IMR-90 (cell line): ENCODE results near the gene BTG4. TPM values are rescaled to one million over a fixed set of nuclear protein-coding genes. Genes with fewer than 3 reads are reported as not detected.

ENCODE experiments used
- ATAC-seq: fragments of 200-7000 bp; cut with Tn5 transposase; 2 replicates; pipeline ENCODE4 v1.9.1; 2020; ENCODE audit warnings: low read depth, mild to moderate bottlenecking, moderate library complexity
- BruUV-seq: library from RNA; stranded (reverse); fragments of 400-500 nt; replicated peaks from 2 replicates; lab custom pipeline; 2021; lab: Mats Ljungman, UMichigan
- CTCF ChIA-PET: fragments of 300-600 bp; formaldehyde crosslinking; extraction: SDS; loops from one replicate; lab custom pipeline; 2021; ENCODE audit warnings: antibody characterized with exemption; lab: Yijun Ruan, JAX
- POLR2A ChIA-PET: fragments of 300-600 bp; sonication (Branson Sonifier 250); formaldehyde crosslinking; loops from one replicate; lab custom pipeline; 2022; ENCODE audit warnings: antibody characterized with exemption; ENCODE audit not compliant: unreplicated experiment; lab: Charles Lee
- DNase-seq: peaks from one replicate; pipeline ENCODE4 v3.0.0; 2013
- H2AFZ ChIP-seq: replicated peaks from 2 replicates; pipeline ENCODE3; 2013; ENCODE audit warnings: low read length, mild to moderate bottlenecking; ENCODE audit not compliant: poor library complexity
- H2AK5ac ChIP-seq: 2 replicates; pipeline ENCODE4 v1.6.1; 2013; ENCODE audit warnings: low read depth, low read length, inconsistent platforms
- H2AK9ac ChIP-seq: replicated peaks from 2 replicates; pipeline ENCODE3; 2013; ENCODE audit warnings: mild to moderate bottlenecking, low read depth, low read length, moderate library complexity; ENCODE audit not compliant: poor library complexity
- H2BK120ac ChIP-seq: 2 replicates; pipeline ENCODE4 v1.6.1; 2013; ENCODE audit warnings: low read depth, low read length, inconsistent platforms
- H2BK15ac ChIP-seq: 3 replicates; pipeline ENCODE4 v1.6.1; 2013; ENCODE audit warnings: low read depth, low read length, inconsistent platforms
- H2BK20ac ChIP-seq: 2 replicates; pipeline ENCODE4 v1.6.1; 2013; ENCODE audit warnings: low read depth, mild to moderate bottlenecking, inconsistent platforms, low read length, moderate library complexity
- H2BK5ac ChIP-seq: 2 replicates; pipeline ENCODE4 v1.6.1; 2013; ENCODE audit warnings: mild to moderate bottlenecking, low read depth, low read length, inconsistent platforms; ENCODE audit not compliant: poor library complexity, severe bottlenecking
- H3K14ac ChIP-seq: replicated peaks from 2 replicates; pipeline ENCODE4 v1.6.1; 2013; ENCODE audit warnings: low read depth, low read length, inconsistent platforms
- H3K18ac ChIP-seq: 2 replicates; pipeline ENCODE4 v1.6.1; 2013; ENCODE audit warnings: low read depth, low read length, control low read depth
- H3K23ac ChIP-seq: 2 replicates; pipeline ENCODE4 v1.6.1; 2013; ENCODE audit warnings: low read depth, low read length, inconsistent platforms
- H3K27ac ChIP-seq: 2 replicates; pipeline ENCODE4 v1.5.1; 2013; ENCODE audit warnings: mild to moderate bottlenecking, control low read depth, low read length; ENCODE audit not compliant: insufficient read depth
- H3K27me3 ChIP-seq: 2 replicates; pipeline ENCODE4 v1.6.1; 2013; ENCODE audit warnings: low read length; ENCODE audit not compliant: control insufficient read depth, insufficient read depth
- H3K36me3 ChIP-seq: 2 replicates; pipeline ENCODE4 v1.6.1; 2013; ENCODE audit warnings: low read length, mixed read lengths; ENCODE audit not compliant: control insufficient read depth, insufficient read depth
- H3K4ac ChIP-seq: 2 replicates; pipeline ENCODE4 v1.6.1; 2013; ENCODE audit warnings: low read depth, low read length, inconsistent platforms
- H3K4me1 ChIP-seq: 2 replicates; pipeline ENCODE4 v1.6.1; 2013; ENCODE audit warnings: low read length, mixed read lengths; ENCODE audit not compliant: control insufficient read depth, insufficient read depth
- H3K4me2 ChIP-seq: 2 replicates; pipeline ENCODE4 v1.6.1; 2013; ENCODE audit warnings: low read depth, mild to moderate bottlenecking, control low read depth, low read length, moderate library complexity
- H3K4me3 ChIP-seq: 2 replicates; pipeline ENCODE4 v1.5.1; 2013; ENCODE audit warnings: low read depth, mild to moderate bottlenecking, control low read depth, low read length, moderate library complexity; ENCODE audit not compliant: insufficient read depth
- H3K56ac ChIP-seq: 2 replicates; pipeline ENCODE4 v1.6.1; 2013; ENCODE audit warnings: low read length, inconsistent platforms; ENCODE audit not compliant: insufficient read depth; ENCODE audit errors: extremely low read depth
- H3K79me1 ChIP-seq, 2 experiments: 2 replicates each; pipeline ENCODE4 v1.6.1; 2013; ENCODE audit warnings: low read length in 2 of 2, inconsistent platforms in 1 of 2, low read depth in 1 of 2
- H3K9ac ChIP-seq: 2 replicates; pipeline ENCODE4 v1.6.1; 2013; ENCODE audit warnings: low read depth, low read length, control low read depth
- H3K9me1 ChIP-seq: 2 replicates; pipeline ENCODE4 v1.6.1; 2013; ENCODE audit warnings: low read length, inconsistent platforms; ENCODE audit not compliant: insufficient read depth
- H3K9me3 ChIP-seq: 2 replicates; pipeline ENCODE4 v1.6.1; 2013; ENCODE audit warnings: low read length; ENCODE audit not compliant: control insufficient read depth, insufficient read depth
- H4K20me1 ChIP-seq: 2 replicates; pipeline ENCODE4 v1.6.1; 2013; ENCODE audit warnings: low read length, inconsistent platforms; ENCODE audit not compliant: insufficient read depth
- H4K5ac ChIP-seq: 2 replicates; pipeline ENCODE4 v1.6.1; 2013; ENCODE audit warnings: mild to moderate bottlenecking, low read depth, low read length, control low read depth
- H4K8ac ChIP-seq, 2 experiments: 2 replicates each; pipeline ENCODE4 v1.6.1; 2013; ENCODE audit warnings: low read depth in 2 of 2, low read length in 2 of 2, control low read depth in 1 of 2, inconsistent platforms in 1 of 2
- H4K91ac ChIP-seq: 2 replicates; pipeline ENCODE4 v1.6.1; 2013; ENCODE audit warnings: low read depth, low read length, inconsistent platforms; ENCODE audit not compliant: insufficient read depth
- BHLHE40 ChIP-seq: fragments of 150-350 bp; IDR thresholded peaks from 2 replicates; pipeline ENCODE4 v1.6.1; 2016; ENCODE audit warnings: mild to moderate bottlenecking, low read depth, low read length
- CEBPB ChIP-seq: IDR thresholded peaks from 2 replicates; pipeline ENCODE4 v1.6.1; 2012; ENCODE audit warnings: low read depth, low read length, improper control_type of control experiment
- CHD1 ChIP-seq: IDR thresholded peaks from 2 replicates; pipeline ENCODE4 v1.6.1; 2012; ENCODE audit warnings: low read depth, low read length, improper control_type of control experiment
- FOS ChIP-seq: fragments of 150-350 bp; IDR thresholded peaks from 2 replicates; pipeline ENCODE4 v1.6.1; 2016; ENCODE audit warnings: low read depth, low read length
- MAFK ChIP-seq: IDR thresholded peaks from 2 replicates; pipeline ENCODE4 v1.6.1; 2012; ENCODE audit warnings: low read depth, low read length, improper control_type of control experiment
- MAZ ChIP-seq: IDR thresholded peaks from 2 replicates; pipeline ENCODE4 v1.6.1; 2012; ENCODE audit warnings: low read depth, mild to moderate bottlenecking, low read length, improper control_type of control experiment, moderate library complexity, borderline replicate concordance
- MXI1 ChIP-seq: IDR thresholded peaks from 2 replicates; pipeline ENCODE4 v1.6.1; 2012; ENCODE audit warnings: low read depth, mild to moderate bottlenecking, low read length, moderate library complexity, borderline replicate concordance
- RCOR1 ChIP-seq: IDR thresholded peaks from 2 replicates; pipeline ENCODE4 v1.6.1; 2012; ENCODE audit warnings: mild to moderate bottlenecking, low read length, improper control_type of control experiment; ENCODE audit not compliant: insufficient replicate concordance
- SMC3 ChIP-seq: fragments of 150-350 bp; IDR thresholded peaks from 2 replicates; pipeline ENCODE4 v1.6.1; 2016; ENCODE audit warnings: low read depth, mild to moderate bottlenecking, antibody characterized with exemption, low read length, moderate library complexity
- WGBS, 2 experiments: methylation state at CpG; one replicate each; pipeline versions ENCODE4 v1.1.5 to v1.1.7; 2013; ENCODE audit warnings: missing lambda C conversion rate in 2 of 2; ENCODE audit not compliant: insufficient read length in 1 of 2; ENCODE audit errors: extremely low coverage in 2 of 2; 5-methylcytosine and 5-hydroxymethylcytosine counted together
- dilution Hi-C: fragments of 300-500 bp; cut with HindIII; formaldehyde crosslinking; loops from one replicate; pipeline ENCODE4 v1.14.3; 2018; ENCODE audit warnings: low sequenced_read_pairs; ENCODE audit not compliant: unreplicated experiment
- in situ Hi-C: fragments of 300-500 bp; cut with MboI; formaldehyde crosslinking; loops from 3 replicates; pipeline ENCODE4 v1.14.3; 2019; ENCODE audit warnings: low sequenced_read_pairs, inconsistent platforms, mixed read lengths
- intact Hi-C: fragments of 100-400 bp; cut with micrococcal nuclease; formaldehyde crosslinking; loops from 2 replicates; pipeline ENCODE4 v1.10.0; 2022
- polyA plus RNA-seq, 3 experiments: library from polyadenylated mRNA; depleted of rRNA; stranded (reverse); fragments of >200 nt; gene quantifications; 2 replicates each; pipeline ENCODE4 v1.2.3, GENCODE V29; 2012; ENCODE audit warnings: low replicate concordance in 1 of 3
- total RNA-seq: library from RNA; depleted of rRNA; stranded (reverse); fragments of >200 nt; gene quantifications from 2 replicates; pipeline ENCODE4 v1.2.3, GENCODE V29; 2012
- TF ChIP-seq, protein P1 (sequence below): fragments of 150-350 bp; IDR thresholded peaks from 2 replicates; pipeline ENCODE4 v1.6.1; 2016; ENCODE audit warnings: low read depth, mild to moderate bottlenecking, low read length, moderate library complexity, borderline replicate concordance
- TF ChIP-seq, protein P2 (sequence below): conservative IDR thresholded peaks from 2 replicates; pipeline ENCODE4 v1.5.1; 2012; ENCODE audit warnings: mild to moderate bottlenecking, low read depth, low read length, improper control_type of control experiment

The BTG4 gene
- total and polyA plus RNA-seq, 2 of the 4 experiments (the other 2 are of a cell fraction) = not detected

DNA sequence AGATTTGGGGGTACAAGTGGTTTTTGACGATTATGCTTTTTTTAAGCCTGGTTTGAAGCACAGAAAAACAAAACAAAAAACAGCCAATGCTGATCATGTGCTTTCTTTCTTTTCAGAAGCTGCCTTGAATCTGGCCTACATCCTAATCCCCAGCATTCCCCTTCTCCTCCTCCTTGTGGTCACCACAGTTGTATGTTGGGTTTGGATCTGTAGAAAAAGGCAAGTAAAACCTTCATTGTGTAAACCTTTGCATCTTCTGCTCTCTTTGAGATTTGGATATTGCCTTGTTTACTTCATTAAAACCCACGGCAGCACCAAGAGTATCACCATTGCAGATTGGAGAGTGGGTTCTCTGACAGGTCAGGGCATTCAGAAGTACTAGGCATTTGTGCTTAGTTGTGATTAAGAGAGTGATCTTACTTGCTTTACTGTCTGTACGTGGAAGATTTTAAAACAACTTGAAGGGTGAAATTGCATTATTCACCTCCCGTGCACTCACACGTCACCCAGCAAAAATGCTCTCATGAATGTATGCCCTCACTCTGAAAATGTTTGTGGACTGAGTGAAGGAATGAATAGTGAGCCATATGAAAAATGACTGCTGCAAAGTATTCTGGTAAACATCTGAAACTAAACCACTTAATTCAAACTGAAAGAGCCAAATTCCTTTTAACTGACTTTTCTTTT is 45.4 kb upstream of the BTG4 start:
- H2AK9ac ChIP-seq = peak overlapping the region; percentile 21
- peak overlapping the region; percentile 97 for H2BK20ac ChIP-seq
- intact Hi-C loops (loop anchor here (1.0 to 2.0 kb wide), 2 partner anchors 17 to 103 kb away; partner anchors contain the start of gene LAYN), in situ Hi-C loops (no loop called here), dilution Hi-C loops (no loop called here)
- peak overlapping the region; percentile 98 for H3K56ac ChIP-seq
- H3K14ac ChIP-seq = peak overlapping the region; percentile 84
- H2BK15ac ChIP-seq = peak overlapping the region; percentile 74
- POLR2A ChIA-PET = no interaction called here
- H2BK120ac ChIP-seq = peak overlapping the region; percentile 97
- CTCF ChIA-PET = interaction anchor here (0.6 to 1.6 kb wide), 6 partner anchors 10 to 488 kb away, joined by 3 to 5 read pairs (median 3); no protein-coding TSS in a partner anchor
- H3K27me3 ChIP-seq = no peaks in the 10 kb centered on the region
- H3K4me2 ChIP-seq = peak overlapping the region; percentile 66
- H3K4me1 ChIP-seq = peaks cover 47% of the 10 kb centered on the region
- peak overlapping the region; percentile 98 for H4K91ac ChIP-seq
- H3K4ac ChIP-seq = peak overlapping the region; percentile 92
- peak; percentile 78 for ATAC-seq
- peaks cover 12 to 36% of the 10 kb centered on the region in 2 experiments for H3K79me1 ChIP-seq
- peaks cover 16% of the 10 kb centered on the region for H3K9me1 ChIP-seq
- H2AFZ ChIP-seq = no peak overlapping the region
- peak overlapping the region; percentile 68 for H2AK5ac ChIP-seq
- TF ChIP-seq RCOR1 (peak; percentile 72), CHD1 (no peak), MAFK (peak; percentile 70), CEBPB (peak; percentile 83), MAZ (peak; percentile 29; the same call in 1 of the 2 replicates), FOS (peak; percentile 89), SMC3 (no peak), MXI1 (no peak), BHLHE40 (peak; percentile 98)
- TF ChIP-seq, protein P1, sequence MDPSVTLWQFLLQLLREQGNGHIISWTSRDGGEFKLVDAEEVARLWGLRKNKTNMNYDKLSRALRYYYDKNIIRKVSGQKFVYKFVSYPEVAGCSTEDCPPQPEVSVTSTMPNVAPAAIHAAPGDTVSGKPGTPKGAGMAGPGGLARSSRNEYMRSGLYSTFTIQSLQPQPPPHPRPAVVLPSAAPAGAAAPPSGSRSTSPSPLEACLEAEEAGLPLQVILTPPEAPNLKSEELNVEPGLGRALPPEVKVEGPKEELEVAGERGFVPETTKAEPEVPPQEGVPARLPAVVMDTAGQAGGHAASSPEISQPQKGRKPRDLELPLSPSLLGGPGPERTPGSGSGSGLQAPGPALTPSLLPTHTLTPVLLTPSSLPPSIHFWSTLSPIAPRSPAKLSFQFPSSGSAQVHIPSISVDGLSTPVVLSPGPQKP = no peak
- TF ChIP-seq, protein P2, sequence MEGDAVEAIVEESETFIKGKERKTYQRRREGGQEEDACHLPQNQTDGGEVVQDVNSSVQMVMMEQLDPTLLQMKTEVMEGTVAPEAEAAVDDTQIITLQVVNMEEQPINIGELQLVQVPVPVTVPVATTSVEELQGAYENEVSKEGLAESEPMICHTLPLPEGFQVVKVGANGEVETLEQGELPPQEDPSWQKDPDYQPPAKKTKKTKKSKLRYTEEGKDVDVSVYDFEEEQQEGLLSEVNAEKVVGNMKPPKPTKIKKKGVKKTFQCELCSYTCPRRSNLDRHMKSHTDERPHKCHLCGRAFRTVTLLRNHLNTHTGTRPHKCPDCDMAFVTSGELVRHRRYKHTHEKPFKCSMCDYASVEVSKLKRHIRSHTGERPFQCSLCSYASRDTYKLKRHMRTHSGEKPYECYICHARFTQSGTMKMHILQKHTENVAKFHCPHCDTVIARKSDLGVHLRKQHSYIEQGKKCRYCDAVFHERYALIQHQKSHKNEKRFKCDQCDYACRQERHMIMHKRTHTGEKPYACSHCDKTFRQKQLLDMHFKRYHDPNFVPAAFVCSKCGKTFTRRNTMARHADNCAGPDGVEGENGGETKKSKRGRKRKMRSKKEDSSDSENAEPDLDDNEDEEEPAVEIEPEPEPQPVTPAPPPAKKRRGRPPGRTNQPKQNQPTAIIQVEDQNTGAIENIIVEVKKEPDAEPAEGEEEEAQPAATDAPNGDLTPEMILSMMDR = peak; percentile 18; the same call in 1 of the 2 replicates
- peak overlapping the region; percentile 94 for H3K18ac ChIP-seq
- peak; percentile 99 for DNase-seq
- H3K27ac ChIP-seq = peak overlapping the region; percentile 100
- peak overlapping the region; percentile 85 for H4K5ac ChIP-seq
- WGBS, 2 experiments = no CpG with 5 or more reads among the region's 5 CpGs
- peak overlapping the region; percentile 56 for H3K9ac ChIP-seq
- BruUV-seq = no TSS peak
- peak overlapping the region; percentile 98 for H2BK5ac ChIP-seq
- H3K23ac ChIP-seq = peak overlapping the region; percentile 90
- H3K36me3 ChIP-seq = peaks cover 32% of the 10 kb centered on the region
- peak overlapping the region; percentile 51 to 87 for H4K8ac ChIP-seq
- H3K9me3 ChIP-seq = peaks cover 2% of the 10 kb centered on the region; the same call in 1 of the 2 replicates
- peaks cover 3% of the 10 kb centered on the region; the same call in 1 of the 2 replicates for H4K20me1 ChIP-seq
- H3K4me3 ChIP-seq = no peak overlapping the region
